GM18498 (cell line): ENCODE measurements around the gene MECP2.

Source experiments
- ATAC-seq: cut with Tn5 transposase; IDR thresholded peaks from one replicate; pipeline ENCODE4 v1.9.1; 2021; ENCODE audit warnings: mild to moderate bottlenecking, moderate library complexity; ENCODE audit not compliant: unreplicated experiment

MECP2 gene

DNA sequence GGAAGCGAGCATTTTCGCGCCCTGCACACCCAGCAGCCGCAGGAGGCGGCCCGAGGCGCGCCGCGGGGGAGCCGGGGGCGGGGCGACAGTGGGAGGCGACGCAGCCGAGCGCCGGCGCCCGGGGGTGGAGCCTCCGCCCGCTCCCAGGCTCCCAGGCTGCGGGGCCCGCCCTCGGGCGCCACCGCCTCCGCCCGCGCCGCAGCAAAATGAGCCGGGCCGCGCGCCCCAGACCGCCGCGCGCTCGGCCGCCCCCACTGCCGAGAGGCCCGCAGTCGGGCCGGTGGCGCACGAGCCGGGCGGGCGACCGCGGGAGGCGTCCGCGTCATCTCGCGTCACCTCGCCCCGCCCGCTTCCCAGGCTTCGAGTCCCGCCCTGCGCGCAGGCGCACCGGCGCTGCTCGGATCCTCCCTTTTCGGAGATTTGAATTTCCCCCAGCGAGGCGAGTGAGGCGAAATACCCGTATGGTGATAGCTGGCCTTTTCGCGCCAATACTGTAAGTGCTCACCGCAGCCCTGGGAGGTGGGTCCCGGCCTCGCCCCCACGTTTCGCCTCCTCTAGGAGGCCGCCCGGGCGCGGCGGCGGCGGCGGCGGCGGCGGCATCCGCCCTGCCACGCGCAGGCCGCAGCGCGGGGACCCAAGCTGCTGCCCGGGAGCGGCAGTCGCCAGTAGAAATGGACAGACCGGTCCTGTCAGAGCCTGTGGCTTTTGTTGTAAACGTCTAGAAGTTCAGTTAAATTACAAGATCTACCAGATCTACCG, 125.0 kb downstream of the MECP2 start, which contains the start of gene TMEM187:
TSS of gene TMEM187 (plus strand) at position 387 of the 759 bp plus-strand sequence. CDS start 9,309 bp downstream, outside the sequence.
- peak; percentile 59 for ATAC-seq
